Measurements from ENCODE around the gene RAB3IL1.

DNA sequence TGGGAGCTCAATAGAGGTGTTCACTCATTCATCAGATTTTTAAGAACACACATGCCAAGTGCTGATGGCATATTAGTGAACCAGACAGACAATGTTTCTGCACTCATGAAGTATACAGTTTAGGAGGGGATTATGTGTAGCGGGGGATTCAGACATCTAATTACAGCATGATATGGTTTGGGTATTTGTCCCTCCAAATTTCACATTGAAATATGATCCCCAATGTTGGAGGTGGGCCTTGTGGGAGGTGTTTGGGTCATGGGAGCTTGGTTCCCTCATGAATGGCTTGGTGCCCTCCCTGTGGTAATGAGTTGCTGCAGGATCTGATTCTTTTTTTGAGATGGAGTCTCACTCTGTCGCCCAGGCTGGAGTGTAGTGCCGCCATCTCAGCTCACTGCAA is 8.9 kb upstream of the RAB3IL1 start:
- TF ChIP-seq, protein P1, sequence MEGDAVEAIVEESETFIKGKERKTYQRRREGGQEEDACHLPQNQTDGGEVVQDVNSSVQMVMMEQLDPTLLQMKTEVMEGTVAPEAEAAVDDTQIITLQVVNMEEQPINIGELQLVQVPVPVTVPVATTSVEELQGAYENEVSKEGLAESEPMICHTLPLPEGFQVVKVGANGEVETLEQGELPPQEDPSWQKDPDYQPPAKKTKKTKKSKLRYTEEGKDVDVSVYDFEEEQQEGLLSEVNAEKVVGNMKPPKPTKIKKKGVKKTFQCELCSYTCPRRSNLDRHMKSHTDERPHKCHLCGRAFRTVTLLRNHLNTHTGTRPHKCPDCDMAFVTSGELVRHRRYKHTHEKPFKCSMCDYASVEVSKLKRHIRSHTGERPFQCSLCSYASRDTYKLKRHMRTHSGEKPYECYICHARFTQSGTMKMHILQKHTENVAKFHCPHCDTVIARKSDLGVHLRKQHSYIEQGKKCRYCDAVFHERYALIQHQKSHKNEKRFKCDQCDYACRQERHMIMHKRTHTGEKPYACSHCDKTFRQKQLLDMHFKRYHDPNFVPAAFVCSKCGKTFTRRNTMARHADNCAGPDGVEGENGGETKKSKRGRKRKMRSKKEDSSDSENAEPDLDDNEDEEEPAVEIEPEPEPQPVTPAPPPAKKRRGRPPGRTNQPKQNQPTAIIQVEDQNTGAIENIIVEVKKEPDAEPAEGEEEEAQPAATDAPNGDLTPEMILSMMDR (IDR thresholded peaks at IDR 0.05) = no peak
- no peak for TF ChIP-seq POLR2A (IDR thresholded peaks at IDR 0.05)
- TF ChIP-seq EP300 (IDR thresholded peaks at IDR 0.05) = no peak
